Measurements from ENCODE around the gene H2AZ2.
"Not testable (repeated sequence)": the region's sequence is repeated elsewhere in the genome, so short reads cannot be mapped to it uniquely, and the experiment has no call there.

Gene H2AZ2

DNA sequence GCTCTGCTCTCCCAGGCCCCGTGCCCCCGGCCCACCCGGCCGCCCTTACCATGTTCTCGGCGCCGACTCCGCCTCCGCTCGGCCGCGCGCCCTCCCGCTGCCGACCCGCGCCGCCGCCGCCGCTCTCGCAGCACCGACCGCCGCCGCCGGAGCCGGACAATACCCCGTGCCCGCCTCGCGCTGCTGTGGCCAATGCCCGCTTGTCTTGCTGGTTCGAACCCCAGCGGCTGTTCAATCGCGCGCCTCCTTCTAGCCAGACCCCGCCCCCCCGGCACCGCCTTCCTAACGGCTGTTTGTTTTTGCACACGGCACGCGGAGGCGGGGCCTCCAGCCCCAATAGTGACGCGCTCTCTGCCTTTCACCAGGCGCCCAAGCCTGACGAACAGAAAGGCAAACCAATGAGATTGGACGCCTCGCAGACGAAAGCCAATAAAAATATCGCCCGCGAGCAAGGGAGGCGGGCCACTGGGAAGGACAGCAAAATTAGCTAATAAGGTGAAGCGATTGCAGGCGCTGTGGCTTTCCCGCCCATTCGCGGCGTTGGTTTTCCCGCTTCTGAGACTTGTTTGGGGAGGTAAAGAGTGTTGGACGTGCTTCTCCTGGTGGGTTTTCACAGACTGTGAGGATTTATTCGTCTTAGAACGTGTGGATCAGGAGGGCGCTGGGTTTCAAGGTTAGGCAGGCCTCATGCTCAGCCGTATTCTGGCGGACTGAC, at the start of gene H2AZ2:
Gene H2AZ2 (minus strand): TSS at position 168 of the 715 bp plus-strand sequence. CDS start 116 bp downstream, at position 52.
- peak; percentile 100 for DNase-seq

DNA sequence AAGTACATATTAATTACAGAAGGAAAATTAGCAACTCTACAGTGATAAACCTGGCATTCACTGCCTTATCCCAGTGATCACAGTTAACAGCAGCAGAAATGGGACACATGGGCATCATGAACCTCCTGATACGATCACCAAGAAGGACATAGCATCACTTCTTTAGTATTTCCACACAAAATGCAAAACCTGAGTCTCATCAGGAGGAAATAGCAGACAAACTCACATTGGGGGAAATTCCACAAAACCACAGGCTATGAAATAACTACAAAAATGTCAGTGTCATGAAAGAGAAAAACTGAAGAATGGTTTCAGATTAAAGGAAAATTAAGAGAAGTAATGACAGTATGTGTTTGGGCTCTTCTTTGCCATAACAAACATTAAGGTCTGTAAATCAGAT, 49.4 kb upstream of the H2AZ2 start:
- DNase-seq, result no peak

DNA sequence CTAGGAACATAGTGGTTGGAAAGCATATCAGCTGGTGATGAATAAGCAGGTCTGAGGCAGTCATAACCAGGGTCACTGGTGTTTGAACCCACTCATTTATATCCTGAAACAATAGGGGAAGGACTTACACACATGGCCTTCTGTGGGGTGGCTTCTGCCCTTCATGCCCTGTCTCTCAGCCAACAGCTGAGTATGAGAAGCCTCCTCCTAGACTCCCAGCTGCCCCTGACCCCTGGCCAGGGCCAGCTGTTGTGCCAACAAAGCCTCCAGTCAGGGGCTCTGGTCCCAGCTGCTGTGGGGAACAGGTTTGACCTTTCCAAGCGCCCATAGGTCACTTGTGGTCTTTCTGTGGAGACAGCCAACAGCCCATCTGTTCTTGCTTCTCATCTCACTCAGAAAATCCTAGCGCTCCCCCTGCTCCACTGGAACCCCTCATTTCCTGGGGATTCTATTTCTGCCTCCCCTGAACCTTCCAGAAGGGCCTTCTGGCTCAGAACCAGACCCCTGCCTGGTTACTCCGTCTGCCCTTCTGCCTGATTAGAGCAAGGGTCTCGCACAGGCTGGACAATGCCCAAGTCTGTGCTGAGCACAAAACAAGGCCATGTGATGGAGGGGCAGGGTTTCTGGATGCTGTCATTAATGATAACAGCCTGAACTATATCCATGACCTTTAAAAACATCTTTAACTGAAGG, 47.1 kb upstream of the H2AZ2 start:
- DNase-seq, result no peak

DNA sequence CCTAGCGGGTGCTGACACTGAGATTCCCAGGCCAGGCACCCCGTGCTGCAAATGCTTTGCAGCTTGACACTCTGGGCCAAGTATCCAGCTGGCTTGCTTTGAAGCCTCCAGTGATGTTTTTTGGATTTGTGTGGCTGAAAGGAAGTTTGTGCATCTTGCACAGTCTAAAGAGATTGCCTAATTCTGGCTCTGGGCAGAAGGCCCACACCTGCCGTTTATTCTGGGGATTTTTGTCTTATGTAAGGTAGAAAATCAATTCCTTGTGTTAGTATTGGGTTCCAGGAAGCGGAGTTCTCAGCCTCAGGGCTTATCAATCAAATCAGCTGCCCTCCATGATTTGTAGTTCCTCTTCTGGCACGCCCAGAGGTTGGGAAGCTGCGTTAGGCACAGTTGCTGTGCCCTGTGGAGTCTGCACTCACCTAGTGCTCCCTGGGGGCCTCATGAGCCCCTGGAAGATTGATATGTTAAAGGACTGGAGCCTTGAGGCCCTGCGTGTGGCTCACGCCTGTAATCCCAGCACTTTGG, 45.9 kb upstream of the H2AZ2 start:
- no peak for DNase-seq

DNA sequence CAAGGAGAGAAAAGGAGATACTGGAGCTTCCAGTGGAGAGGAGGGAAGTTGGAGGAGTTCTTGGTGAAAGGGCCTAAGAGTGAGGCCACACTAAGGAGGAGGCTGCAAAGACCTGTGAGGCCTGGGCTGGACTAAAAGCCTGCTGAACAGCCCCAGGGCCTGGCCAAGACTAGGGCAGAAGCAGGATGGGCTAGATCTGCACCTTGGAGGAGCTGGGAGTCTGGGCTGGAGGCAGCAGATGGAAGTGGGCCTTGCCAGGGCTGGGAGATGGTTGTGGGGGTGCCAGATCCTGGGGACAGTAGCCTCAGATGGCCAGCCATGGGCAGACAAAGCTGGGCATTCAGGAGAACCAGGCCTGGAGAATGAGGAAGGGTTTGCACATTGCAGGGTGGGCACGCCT, 43.9 kb upstream of the H2AZ2 start:
- peak; percentile 66 for DNase-seq

DNA sequence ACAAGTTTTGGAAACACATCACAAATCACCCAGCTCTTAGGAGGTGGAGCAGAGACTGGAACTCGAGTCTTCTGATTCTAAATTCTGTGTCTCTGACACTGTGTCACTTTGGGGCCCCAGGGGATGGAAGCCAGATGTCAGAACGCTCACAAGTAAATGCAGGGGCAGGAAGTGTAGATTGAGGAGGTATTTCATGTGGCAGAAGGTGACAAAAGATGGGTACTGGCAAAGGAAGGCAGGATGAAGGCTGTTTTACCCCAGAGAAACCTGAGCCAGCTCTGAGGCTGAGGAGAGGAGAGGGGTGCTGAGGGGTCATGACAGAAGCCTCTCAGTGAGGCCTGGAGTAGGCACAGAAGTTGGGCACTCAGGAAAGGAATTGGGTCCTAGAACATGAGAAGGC, 43.5 kb upstream of the H2AZ2 start:
- DNase-seq, result peak; percentile 74

DNA sequence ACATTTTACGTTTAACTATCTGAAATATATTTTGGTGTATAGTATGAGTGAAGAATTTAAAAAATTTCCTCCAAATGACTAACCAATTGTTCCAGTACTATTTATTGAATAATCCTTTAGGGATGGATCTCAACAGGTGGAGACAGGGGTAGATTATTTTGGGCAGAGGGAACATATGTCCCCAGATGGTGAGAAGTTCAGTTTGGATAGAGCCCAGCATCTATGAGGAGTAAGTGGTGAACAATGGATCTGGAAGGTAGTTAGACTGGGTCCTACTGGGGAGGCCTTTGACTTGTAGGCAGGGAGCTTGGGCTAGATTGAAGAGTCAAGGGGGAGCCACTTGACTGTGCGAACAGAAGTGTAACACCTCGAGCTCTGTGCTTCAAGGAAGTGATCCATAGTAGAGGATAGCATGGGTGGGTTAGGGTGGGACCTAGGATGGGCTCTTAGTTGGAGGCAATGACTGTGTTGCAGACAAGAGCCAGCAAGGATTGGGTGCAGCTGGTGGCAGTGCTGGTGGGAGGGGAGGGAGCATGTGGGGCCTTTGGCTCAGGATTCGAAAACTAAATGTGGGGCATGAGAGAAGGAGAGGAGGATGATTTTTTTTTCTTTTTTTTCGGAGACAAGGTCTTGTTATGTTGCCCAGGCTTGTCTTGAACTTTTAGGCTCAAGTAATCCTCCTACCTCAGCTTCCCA, 41.3 kb upstream of the H2AZ2 start:
- no peak for DNase-seq

DNA sequence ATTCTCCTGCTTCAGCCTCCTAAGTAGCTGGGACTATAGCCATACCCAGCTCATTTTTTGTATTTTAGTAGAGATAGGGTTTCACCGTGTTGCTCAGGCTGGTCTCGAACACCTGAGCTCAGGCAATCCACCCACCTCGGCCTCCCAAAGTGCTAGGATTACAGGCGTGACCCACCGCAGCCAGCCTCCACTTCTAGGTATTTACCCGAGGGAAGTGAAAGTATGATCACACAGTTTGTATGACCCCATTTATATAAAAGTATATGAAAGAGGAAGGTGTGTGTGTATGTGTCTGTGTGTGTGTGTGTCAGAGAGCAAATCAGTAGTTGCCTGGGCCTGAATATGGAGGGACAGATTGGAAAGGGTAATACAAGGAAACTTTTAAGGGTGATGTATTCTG, 39.4 kb upstream of the H2AZ2 start:
- DNase-seq, result no peak

DNA sequence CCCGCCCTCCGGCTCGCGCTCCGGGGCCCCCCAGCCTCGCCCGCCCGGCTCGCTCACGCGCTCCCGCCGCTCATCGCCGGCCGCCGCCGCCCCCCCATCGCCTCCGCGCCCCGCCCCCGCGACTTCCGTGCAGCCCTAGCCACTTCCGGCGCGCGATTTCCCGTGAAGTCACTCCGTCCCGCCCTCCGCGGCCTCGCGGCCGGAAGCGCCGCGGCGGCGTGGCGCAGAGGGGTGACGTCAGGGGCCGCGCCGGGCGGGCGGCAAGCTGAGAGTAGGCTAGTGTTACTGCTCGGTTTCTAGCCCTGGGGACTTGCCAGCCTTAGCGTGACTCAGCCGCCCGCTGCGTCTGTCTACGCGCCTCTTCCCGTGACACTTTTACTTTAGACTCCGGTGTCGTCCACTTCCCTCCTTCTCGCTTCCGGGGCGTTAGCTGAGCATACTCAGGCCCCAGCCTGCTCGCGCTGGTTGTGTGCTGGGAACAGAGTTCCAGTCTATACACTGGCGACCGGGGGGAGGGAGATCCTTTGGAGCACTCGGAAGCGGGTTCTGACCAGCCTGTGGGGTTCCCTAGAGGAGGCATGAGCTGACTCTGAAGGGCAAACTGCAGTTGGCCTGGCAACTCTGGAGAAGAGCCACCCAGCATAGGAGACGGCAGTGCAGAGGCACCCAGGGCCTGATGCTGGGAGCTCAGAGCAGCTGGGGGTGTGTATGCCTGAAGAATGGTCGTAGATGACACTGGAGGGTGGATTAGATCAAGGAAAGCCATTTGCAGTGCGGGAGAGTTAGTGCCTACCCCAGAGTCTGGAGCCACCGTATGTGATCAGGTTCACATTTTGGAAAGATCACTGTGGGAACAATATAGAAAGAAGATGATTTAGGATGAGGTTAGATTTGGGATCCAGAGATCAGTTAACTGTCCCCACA, 37.8 kb upstream of the H2AZ2 start, which contains the start of gene PURB:
Gene PURB (minus strand): TSS at position 137 of the 924 bp plus-strand sequence. CDS start 182 bp downstream, outside the sequence.
- peak; percentile 97 for DNase-seq

DNA sequence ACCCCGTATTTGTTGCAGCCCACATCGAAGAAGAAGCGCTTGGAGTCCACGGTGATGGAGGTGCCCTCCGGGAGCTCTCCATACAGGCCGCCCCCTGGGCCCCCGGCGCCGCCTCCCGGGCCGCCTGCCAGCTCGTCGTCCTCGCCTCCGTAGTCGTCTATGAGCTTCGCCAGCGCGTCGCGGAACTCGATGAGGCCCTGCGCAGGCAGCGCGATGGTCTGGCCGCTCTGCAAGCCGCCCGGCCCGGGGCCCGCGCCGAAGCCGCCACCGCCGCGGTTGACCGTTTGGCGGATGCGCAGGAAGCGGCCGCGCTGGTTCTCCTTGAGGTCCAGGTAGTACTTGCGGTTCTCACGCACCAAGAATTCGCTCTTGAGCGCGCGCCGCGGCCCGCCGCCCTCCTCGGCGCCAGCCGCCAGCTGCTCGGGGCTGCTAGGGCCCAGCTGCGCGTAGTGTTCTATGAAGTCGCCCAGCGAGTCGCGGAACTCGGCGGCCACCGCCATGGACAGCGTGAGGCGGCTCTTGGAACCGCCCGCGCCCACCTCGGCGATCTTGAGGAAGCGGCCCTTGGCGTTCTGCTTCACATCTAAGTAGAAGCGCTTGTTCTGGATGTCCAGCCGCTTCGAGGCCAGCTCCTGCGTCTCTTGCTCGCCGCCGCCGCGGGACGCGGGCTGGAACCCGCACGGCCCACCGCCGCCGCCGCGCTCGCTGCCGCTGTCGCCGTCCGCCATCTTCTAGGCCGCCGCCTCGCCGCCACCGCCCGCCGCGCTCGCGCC, 36.9 kb upstream of the H2AZ2 start:
- DNase-seq, result peak; percentile 83

DNA sequence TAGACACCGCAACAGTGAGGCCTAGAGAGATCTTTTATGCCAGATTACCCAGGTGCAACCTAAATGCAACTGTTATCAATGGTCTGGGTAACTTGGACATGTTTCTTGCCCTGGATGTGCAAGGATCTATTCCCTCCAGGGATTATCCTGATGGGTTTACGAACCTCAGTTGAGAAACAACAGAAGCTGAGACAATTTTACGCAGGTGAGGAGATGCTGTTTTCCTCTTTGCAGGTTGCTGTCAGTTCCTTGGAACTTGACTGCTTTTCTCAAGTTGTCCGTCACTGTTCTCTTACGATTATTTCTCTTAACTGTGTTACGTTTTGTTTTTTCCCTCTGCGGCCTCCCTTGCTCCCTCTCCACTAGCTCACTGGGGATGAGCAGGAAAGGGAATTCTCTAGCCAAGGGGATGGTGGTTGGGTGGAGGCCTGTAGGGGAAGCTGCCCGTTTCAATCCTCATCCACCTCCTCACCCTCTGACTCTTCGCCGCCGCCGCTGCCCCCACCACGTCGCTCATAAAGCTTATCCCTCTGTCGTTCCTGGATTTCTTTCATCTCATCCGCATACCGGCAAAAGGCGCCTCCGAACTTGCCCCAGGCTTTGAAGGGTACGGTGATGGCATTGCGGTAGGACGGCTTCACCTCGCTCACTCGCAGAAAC, 36.2 kb upstream of the H2AZ2 start:
- DNase-seq, result no peak

DNA sequence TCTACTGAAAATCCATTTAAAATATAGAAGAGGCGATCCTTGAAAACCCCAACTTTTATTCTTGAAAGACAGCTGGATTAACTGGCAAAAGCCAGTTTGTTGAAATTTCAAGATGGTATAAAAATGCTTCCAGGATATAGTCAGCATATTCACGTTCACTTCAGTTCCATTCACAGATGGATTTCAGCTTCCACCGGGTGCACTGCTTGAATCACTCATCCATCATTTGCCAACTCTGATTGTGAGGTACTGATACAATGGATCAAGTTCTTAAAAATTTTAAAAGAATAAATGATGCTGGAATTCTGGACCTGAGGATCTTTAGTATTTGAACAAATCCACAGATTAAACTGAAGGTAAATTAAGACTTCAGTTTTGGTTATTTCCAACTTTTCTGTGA, 35.0 kb upstream of the H2AZ2 start:
- DNase-seq, result no peak

DNA sequence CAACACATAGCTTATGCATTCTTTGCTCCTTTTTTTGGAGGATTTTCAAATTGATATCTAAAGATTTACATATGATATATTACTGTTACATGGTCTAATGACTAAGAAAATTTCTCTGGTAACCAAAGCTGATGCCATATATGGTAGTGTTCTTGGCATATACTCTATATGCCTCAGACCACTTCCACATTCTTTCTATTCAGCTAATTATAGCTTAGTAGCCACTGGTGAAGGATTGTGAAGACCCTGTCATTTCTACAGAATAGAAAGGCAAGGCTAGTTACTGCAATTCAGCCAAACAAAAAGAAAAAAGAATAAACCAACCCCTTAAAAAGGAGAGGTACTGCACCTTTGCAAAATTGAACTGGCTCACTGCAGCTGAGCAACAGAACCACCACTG, 33.7 kb upstream of the H2AZ2 start:
- no peak for DNase-seq

DNA sequence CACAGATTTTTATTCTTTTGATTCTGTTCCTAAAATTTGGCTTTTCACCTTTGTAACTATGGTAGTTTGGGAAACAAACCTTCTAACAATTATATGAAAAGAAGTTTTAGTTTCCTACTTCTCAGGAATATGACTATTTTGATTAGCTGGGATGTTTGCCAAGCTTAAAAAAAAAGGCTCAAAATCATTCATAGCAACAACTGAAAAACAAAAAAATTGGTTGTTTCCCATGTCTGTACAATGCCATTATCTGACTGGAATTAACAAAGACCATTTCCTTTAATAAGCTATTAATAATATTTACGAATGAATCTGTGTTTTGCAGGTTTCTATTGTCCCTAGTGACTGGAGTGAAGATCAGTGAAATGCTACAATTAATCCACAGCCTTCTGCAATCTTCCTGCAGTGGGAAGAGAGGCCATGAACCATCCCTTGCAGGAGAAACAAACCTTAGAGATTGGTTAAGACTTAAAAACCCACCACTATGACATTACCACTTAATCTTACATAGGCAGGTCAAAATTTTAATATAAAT, 33.2 kb upstream of the H2AZ2 start:
- DNase-seq, result no peak

DNA sequence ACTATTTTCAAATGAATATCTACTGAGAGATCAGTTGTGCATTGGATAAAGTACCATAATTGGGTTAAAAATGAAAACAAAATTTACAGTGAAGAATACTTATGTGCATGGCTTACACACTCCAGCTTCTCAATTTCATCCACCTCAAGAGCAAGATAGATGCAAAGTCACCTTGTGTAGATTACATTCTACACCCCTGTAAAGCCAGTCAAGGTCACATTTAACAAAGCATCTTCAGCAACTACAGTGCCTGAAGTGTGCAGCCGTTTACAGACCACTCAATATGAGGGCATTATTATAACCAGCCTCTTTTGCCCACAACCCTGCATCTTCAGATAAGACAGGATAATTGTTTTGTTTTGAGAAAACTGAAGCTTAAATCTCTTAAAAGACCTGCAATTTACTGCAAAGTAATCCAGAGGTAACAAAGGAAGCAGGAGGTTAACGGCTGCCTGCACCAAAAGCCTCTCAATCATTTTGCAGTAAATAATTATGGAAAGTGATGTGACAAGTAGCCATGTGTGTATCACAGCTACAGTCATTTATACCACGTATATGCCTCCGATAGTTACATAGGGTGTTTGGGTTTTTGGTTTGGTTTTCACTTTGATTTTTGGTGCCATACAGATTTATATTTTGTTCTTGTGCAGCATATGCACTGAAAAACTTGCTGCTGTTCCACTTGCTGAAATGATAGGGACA, 32.6 kb upstream of the H2AZ2 start:
- no peak for DNase-seq

DNA sequence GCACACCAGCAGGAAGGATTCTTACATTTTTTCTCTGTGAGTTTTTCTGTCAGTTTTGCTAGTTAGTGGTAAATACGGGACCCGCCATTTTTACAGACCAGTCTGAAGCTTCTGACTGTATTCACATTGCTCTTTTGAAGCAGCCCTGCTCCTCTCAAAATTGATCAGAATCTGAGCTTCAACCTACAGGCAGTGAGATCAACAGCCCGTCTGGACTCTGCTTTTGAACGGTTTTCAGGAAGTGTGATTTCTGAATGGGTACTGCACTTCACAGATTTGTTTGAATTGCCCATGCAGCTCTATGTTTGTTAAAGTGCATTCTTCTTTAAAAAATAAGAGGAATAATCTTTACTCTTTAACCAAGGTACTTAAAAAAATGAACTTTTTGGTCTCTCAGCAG, 28.5 kb upstream of the H2AZ2 start:
- no peak for DNase-seq

DNA sequence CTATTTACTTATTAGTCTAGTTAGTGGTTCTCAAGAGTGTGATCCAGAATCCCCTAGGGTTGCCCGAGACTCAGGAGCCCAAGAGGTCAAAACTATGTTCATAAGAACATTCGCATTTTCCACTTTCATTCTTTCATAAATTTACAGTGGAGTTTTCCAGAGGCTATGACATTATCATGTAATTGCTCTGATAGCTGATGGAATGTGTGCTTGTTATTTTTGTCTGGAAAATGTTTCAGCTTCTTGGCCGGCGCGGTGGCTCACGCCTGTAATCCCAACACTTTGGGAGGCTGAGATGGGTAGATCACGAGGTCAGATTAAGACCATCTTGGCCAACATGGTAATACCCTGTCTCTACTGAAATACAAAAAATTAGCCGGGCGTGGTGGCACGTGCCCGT, 27.4 kb upstream of the H2AZ2 start:
- no peak for DNase-seq

DNA sequence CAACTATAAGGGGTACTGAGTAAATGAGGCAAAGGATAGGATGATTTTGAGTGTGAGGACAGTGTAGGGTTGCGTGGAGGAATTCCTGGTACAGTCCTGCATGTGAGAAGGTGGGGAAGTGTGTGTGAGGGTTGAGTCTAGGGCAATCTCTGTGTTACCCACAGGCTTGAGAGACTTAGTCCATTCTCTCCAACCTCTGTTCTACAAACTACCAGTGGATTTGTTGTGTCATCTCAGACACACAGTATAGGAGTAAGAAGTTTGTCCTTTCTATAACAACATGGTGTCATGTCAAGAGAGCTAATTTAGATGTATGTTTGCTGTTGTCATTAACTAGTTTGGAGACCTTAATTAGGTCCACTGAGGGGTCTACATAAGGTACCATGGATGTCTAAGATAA, 24.9 kb upstream of the H2AZ2 start:
- DNase-seq, result no peak

DNA sequence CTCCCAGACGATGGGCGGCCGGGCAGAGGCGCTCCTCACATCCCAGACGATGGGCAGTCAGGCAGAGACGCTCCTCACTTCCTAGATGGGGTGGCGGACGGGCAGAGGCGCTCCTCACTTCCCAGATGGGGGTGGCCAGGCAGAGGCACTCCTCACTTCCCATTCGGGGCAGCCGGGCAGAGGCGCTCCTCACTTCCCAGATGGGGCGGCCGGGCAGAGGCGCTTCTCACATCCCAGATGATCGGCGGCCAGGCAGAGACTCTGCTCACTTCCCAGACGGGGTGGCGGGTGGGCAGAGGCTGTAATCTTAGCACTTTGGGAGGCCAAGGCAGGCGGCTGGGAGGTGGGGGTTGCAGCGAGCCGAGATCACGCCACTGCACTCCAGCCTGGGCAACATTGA, 24.0 kb upstream of the H2AZ2 start:
- DNase-seq, result not testable (repeated sequence)

DNA sequence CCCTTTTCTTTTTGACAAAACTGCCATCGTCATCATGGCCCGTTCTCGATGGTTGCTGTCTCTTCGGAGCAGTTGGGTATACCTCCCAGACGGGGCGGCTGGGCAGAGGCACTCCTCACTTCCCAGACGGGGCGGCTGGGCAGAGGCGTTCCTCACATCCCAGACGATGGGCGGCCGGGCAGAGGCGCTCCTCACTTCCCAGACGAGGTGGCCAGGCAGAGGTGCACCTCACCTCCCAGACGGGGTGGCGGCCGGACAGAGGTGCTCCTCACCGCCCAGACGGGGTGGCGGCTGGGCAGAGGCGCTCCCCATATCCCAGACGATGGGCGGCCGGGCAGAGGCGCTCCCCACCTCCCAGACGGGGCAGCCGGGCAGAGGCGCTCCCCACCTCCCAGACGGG, 22.9 kb upstream of the H2AZ2 start:
- DNase-seq, result not testable (repeated sequence)

Measured in activated CD8-positive, alpha-beta memory T cell treated with anti-CD3 and anti-CD28 coated beads for 24 hours (primary cell).